Astrocyte (in vitro differentiated cells and primary cell): ENCODE data around the gene DERA. TPM values are rescaled to one million over a fixed set of nuclear protein-coding genes. Genes with fewer than 3 reads are reported as not detected.

ENCODE experiments used
- DNase-seq: peaks from one replicate; pipeline ENCODE4 v3.0.0-alpha.2; 2010; ENCODE audit warnings: low read depth
- FAIRE-seq: peaks from 2 replicates; lab custom pipeline; 2011; peaks lifted over from hg19 to GRCh38; lab: Jason Lieb, UNC
- H2AFZ ChIP-seq: 2 replicates; pipeline ENCODE4 v1.6.0; 2012; ENCODE audit warnings: low read depth, low read length, inconsistent platforms
- H3K27ac ChIP-seq: 2 replicates; pipeline ENCODE4 v1.5.1; 2011; ENCODE audit warnings: low read depth, low read length, inconsistent platforms
- H3K27me3 ChIP-seq: 2 replicates; pipeline ENCODE4 v1.6.0; 2011; ENCODE audit warnings: low read length, inconsistent platforms; ENCODE audit not compliant: insufficient read depth
- H3K36me3 ChIP-seq: 2 replicates; pipeline ENCODE4 v1.5.1; 2011; ENCODE audit warnings: low read length, inconsistent platforms; ENCODE audit not compliant: insufficient read depth
- H3K4me1 ChIP-seq: 2 replicates; pipeline ENCODE4 v1.5.1; 2011; ENCODE audit warnings: low read length, inconsistent platforms; ENCODE audit not compliant: insufficient read depth
- H3K4me2 ChIP-seq: 2 replicates; pipeline ENCODE4 v1.6.0; 2012; ENCODE audit warnings: low read length, inconsistent platforms
- H3K4me3 ChIP-seq: 2 replicates; pipeline ENCODE4 v1.5.1; 2011; ENCODE audit warnings: low read depth, mild to moderate bottlenecking, low read length, inconsistent platforms; ENCODE audit not compliant: insufficient read depth
- H3K79me2 ChIP-seq: 2 replicates; pipeline ENCODE4 v1.6.0; 2012; ENCODE audit warnings: mild to moderate bottlenecking, low read length, inconsistent platforms; ENCODE audit not compliant: insufficient read depth
- H3K9ac ChIP-seq: 2 replicates; pipeline ENCODE4 v1.6.0; 2012; ENCODE audit warnings: mild to moderate bottlenecking, low read length, inconsistent platforms
- H3K9me3 ChIP-seq: 2 replicates; pipeline ENCODE4 v1.5.1; 2012; ENCODE audit warnings: low read depth, mild to moderate bottlenecking, low read length, inconsistent platforms; ENCODE audit not compliant: insufficient read depth
- H4K20me1 ChIP-seq: 2 replicates; pipeline ENCODE4 v1.6.0; 2012; ENCODE audit warnings: low read length, inconsistent platforms; ENCODE audit not compliant: insufficient read depth
- H3K27ac Mint-ChIP-seq: one replicate; pipeline ENCODE4 v1.8.0; 2021; ENCODE audit warnings: mild to moderate bottlenecking, mixed read lengths; ENCODE audit not compliant: unreplicated experiment
- H3K27me3 Mint-ChIP-seq: one replicate; pipeline ENCODE4 v1.8.0; 2021; ENCODE audit warnings: low read depth, mixed read lengths; ENCODE audit not compliant: unreplicated experiment
- H3K36me3 Mint-ChIP-seq: one replicate; pipeline ENCODE4 v1.8.0; 2021; ENCODE audit warnings: low read depth, mixed read lengths; ENCODE audit not compliant: unreplicated experiment
- H3K4me1 Mint-ChIP-seq: one replicate; pipeline ENCODE4 v1.8.0; 2021; ENCODE audit warnings: low read depth, mixed read lengths; ENCODE audit not compliant: unreplicated experiment
- H3K4me3 Mint-ChIP-seq: one replicate; pipeline ENCODE4 v1.8.0; 2021; ENCODE audit warnings: mild to moderate bottlenecking, moderate library complexity, mixed read lengths; ENCODE audit not compliant: unreplicated experiment
- H3K9me3 Mint-ChIP-seq: one replicate; pipeline ENCODE4 v1.8.0; 2021; ENCODE audit warnings: mild to moderate bottlenecking, mixed read lengths; ENCODE audit not compliant: unreplicated experiment
- EZH2 ChIP-seq: IDR thresholded peaks from 2 replicates; pipeline ENCODE4 v1.6.1; 2012; ENCODE audit warnings: mild to moderate bottlenecking, low read length, inconsistent platforms; ENCODE audit not compliant: insufficient read depth
- total RNA-seq: library from RNA; stranded (reverse); gene quantifications from 2 replicates; pipeline ENCODE4 v1.2.1, GENCODE V29; 2021
- TF ChIP-seq, protein P1 (sequence below): IDR thresholded peaks from 2 replicates; pipeline ENCODE4 v1.5.1; 2011; ENCODE audit warnings: low read depth, mild to moderate bottlenecking, inconsistent platforms, low read length, moderate library complexity; ENCODE audit not compliant: insufficient read depth

The DERA gene
- total RNA-seq, 1 donor from 2014 or later, result 40.1 TPM

DNA sequence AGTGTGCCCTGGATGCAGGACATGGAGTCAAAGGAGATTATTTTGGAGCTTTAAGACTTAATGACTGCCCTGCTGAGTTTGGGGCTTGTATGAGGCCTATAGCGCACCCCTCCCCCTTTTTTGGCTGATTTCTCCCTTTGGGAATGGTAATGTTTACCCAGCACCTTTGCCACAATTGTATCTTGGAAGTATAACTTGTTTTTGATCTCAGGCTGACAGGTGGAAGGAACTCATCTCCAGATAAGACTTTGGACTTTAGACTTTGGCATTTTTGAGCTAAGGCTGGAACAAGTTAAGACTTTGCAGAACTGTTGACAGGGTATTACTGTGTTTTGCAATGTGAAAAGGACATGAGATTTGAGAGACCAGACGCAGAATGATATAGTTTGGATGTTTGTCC is 110.5 kb downstream of the DERA start:
- Mint-ChIP-seq H3K27me3 (no peaks in the 10 kb centered on the region), H3K36me3 (peaks cover 35% of the 10 kb centered on the region), H3K4me1 (peaks cover 5% of the 10 kb centered on the region), H3K4me3 (no peak overlapping the region), H3K27ac (no peak overlapping the region), H3K9me3 (peaks cover 9% of the 10 kb centered on the region)
- FAIRE-seq (no peak), DNase-seq (no peak)
- TF ChIP-seq EZH2, result no peak
- TF ChIP-seq, protein P1, sequence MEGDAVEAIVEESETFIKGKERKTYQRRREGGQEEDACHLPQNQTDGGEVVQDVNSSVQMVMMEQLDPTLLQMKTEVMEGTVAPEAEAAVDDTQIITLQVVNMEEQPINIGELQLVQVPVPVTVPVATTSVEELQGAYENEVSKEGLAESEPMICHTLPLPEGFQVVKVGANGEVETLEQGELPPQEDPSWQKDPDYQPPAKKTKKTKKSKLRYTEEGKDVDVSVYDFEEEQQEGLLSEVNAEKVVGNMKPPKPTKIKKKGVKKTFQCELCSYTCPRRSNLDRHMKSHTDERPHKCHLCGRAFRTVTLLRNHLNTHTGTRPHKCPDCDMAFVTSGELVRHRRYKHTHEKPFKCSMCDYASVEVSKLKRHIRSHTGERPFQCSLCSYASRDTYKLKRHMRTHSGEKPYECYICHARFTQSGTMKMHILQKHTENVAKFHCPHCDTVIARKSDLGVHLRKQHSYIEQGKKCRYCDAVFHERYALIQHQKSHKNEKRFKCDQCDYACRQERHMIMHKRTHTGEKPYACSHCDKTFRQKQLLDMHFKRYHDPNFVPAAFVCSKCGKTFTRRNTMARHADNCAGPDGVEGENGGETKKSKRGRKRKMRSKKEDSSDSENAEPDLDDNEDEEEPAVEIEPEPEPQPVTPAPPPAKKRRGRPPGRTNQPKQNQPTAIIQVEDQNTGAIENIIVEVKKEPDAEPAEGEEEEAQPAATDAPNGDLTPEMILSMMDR, result no peak
- no peaks in the 10 kb centered on the region for H4K20me1 ChIP-seq
- no peak overlapping the region for H3K27ac ChIP-seq
- H3K9me3 ChIP-seq, result no peaks in the 10 kb centered on the region
- no peaks in the 10 kb centered on the region for H3K4me1 ChIP-seq
- no peaks in the 10 kb centered on the region for H3K79me2 ChIP-seq
- H3K9ac ChIP-seq, result no peak overlapping the region
- H3K27me3 ChIP-seq, result no peaks in the 10 kb centered on the region
- H2AFZ ChIP-seq, result no peak overlapping the region
- no peak overlapping the region for H3K4me2 ChIP-seq
- no peaks in the 10 kb centered on the region for H3K36me3 ChIP-seq
- H3K4me3 ChIP-seq, result no peak overlapping the region

DNA sequence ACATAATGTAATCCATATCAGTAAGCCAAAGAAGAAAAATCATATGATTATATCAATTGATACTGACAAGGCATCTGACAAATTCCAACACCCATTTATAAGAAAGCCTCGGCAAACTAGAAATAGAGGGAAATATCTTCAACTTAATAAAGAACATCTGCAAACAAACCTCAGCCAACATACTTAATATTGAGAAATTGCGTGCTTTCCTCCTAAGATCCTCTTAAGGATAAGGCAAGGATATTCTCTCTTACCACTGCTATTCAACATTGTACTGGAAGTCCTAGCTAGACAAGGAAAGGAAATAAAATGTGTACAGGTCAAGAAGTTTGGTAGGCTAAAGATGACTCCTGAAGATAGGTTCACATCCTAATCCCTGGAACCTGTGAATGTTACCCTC is 115.9 kb downstream of the DERA start:
- no peaks in the 10 kb centered on the region for H3K4me1 Mint-ChIP-seq
- peaks cover 14% of the 10 kb centered on the region for H3K36me3 Mint-ChIP-seq
- no peak overlapping the region for H3K4me2 ChIP-seq
- no peak overlapping the region for H3K9ac ChIP-seq
- no peak overlapping the region for H3K4me3 ChIP-seq
- H3K9me3 ChIP-seq, result no peaks in the 10 kb centered on the region
- no peak overlapping the region for H2AFZ ChIP-seq
- no peaks in the 10 kb centered on the region for H3K9me3 Mint-ChIP-seq
- TF ChIP-seq EZH2, result no peak
- TF ChIP-seq, protein P1, result no peak
- no peak overlapping the region for H3K27ac Mint-ChIP-seq
- H3K4me3 Mint-ChIP-seq, result no peak overlapping the region
- no peaks in the 10 kb centered on the region for H3K27me3 Mint-ChIP-seq
- H3K79me2 ChIP-seq, result no peaks in the 10 kb centered on the region
- no peaks in the 10 kb centered on the region for H4K20me1 ChIP-seq
- no peaks in the 10 kb centered on the region for H3K27me3 ChIP-seq
- no peaks in the 10 kb centered on the region for H3K4me1 ChIP-seq
- FAIRE-seq, result no peak
- DNase-seq, result no peak
- H3K27ac ChIP-seq, result no peak overlapping the region
- H3K36me3 ChIP-seq, result no peaks in the 10 kb centered on the region

DNA sequence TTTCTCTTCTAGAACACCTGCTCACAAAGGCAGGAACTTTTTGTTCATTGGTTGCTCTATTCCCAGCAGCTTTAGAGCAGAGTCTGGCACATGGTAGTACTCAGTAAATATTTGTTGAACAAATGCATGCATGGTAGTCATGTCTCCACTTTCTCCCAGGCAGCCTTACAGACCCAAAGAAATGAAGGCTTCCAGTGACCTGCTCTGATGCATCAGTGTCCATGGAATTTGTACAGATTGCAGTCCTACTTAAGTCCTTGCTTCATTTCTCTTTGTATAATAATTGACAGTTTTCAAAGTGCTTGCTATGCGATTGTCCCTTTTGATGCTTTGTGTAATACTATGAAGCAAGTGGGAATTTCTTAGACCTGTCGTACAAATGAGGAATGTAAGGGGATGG is 119.6 kb downstream of the DERA start:
- Mint-ChIP-seq H3K36me3 (peaks cover 6% of the 10 kb centered on the region), H3K4me3 (no peak overlapping the region), H3K27me3 (no peaks in the 10 kb centered on the region), H3K27ac (no peak overlapping the region), H3K9me3 (no peaks in the 10 kb centered on the region), H3K4me1 (peaks cover 1% of the 10 kb centered on the region)
- TF ChIP-seq, protein P1, result no peak
- TF ChIP-seq EZH2, result no peak
- H3K4me2 ChIP-seq, result no peak overlapping the region
- no peaks in the 10 kb centered on the region for H3K27me3 ChIP-seq
- no peak overlapping the region for H3K4me3 ChIP-seq
- no peaks in the 10 kb centered on the region for H3K36me3 ChIP-seq
- no peak overlapping the region for H3K9ac ChIP-seq
- H3K79me2 ChIP-seq, result no peaks in the 10 kb centered on the region
- H3K4me1 ChIP-seq, result no peaks in the 10 kb centered on the region
- DNase-seq (no peak), FAIRE-seq (no peak)
- H3K27ac ChIP-seq, result no peak overlapping the region
- H4K20me1 ChIP-seq, result no peaks in the 10 kb centered on the region
- H2AFZ ChIP-seq, result no peak overlapping the region
- H3K9me3 ChIP-seq, result no peaks in the 10 kb centered on the region
